C4-2B (cell line): ENCODE results near the gene DDX28.
"Not testable (repeated sequence)": the region's sequence is repeated elsewhere in the genome, so short reads cannot be mapped to it uniquely, and the experiment has no call there.

ENCODE experiments used
- H3K27ac ChIP-seq: fragments of 450-650 bp; 2 replicates; pipeline ENCODE4 v1.5.1; 2017
- CTCF ChIP-seq: fragments of 450-650 bp; conservative IDR thresholded peaks from 2 replicates; pipeline ENCODE4 v1.5.1; 2017; ENCODE audit warnings: mild to moderate bottlenecking
- ZFX ChIP-seq: fragments of 450-650 bp; IDR thresholded peaks from 2 replicates; pipeline ENCODE4 v1.6.1; 2017

Gene DDX28

GRCh38 chr16:68013440-68013839, 9.6 kb downstream of the DDX28 start:
- no peak overlapping the region for H3K27ac ChIP-seq
- no peak for TF ChIP-seq ZFX
- no peak for TF ChIP-seq CTCF

- H3K27ac ChIP-seq = not testable (repeated sequence)
Measured at GRCh38 chr16:68009872-68010271, 13.2 kb downstream of the DDX28 start.

- no peak for TF ChIP-seq CTCF
- TF ChIP-seq ZFX = no peak
- no peak overlapping the region for H3K27ac ChIP-seq
Measured at GRCh38 chr16:68009157-68009735, 13.8 kb downstream of the DDX28 start.

GRCh38 chr16:68005786-68006286, 17.2 kb downstream of the DDX28 start:
- TF ChIP-seq ZFX (no peak), CTCF (no peak)

GRCh38 chr16:68005211-68005610, 17.8 kb downstream of the DDX28 start:
- TF ChIP-seq CTCF = no peak
- TF ChIP-seq ZFX = no peak
- H3K27ac ChIP-seq = no peak overlapping the region

More at GRCh38 chr16:68005786-68006286, 17.2 kb downstream of the DDX28 start:
- H3K27ac ChIP-seq = no peak overlapping the region

DNA sequence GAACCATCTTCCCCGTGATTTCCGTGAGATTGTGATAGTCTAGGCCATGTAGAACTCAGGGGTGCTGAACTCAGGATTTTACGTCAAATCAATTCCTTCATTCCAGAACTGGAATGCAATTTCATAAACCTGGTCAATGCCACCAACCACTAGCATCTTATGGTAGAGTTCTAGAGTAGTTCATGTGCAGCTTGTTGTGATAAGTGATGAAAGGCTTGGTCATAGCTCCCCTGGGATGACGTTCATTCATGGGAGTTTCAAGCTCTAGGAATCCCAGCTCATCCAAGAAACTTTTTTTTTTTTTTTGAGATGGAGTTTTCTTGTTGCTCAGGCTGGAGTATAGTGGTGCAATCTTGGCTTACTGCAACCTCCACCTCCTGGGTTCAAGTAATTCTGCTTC, 20.0 kb downstream of the DDX28 start:
- TF ChIP-seq ZFX (no peak), CTCF (no peak)
- H3K27ac ChIP-seq = no peak overlapping the region

DNA sequence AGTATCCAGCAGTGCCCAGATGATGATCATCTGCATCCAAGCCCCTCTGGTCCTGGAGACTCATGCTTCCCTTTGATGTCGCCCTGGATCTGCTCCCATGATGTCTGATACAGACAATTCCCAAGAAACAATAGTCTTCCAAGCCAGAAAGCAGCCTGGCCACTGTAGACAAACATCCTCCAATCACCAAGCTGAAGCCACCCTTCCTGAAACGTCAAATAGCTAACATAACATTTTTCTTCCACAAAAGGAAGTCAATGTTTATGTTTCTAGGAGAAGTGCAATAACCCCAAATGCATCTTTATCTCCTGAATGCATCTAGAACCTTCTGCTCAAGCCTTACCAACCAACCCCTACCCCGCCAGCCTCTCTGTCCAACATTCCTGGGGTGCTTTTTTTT, 22.6 kb downstream of the DDX28 start:
- TF ChIP-seq CTCF = no peak
- no peak overlapping the region for H3K27ac ChIP-seq

GRCh38 chr16:67999985-68000384, 23.0 kb downstream of the DDX28 start:
- TF ChIP-seq ZFX (no peak), CTCF (no peak)
- no peak overlapping the region for H3K27ac ChIP-seq

GRCh38 chr16:67998779-67999688, 24.0 kb downstream of the DDX28 start, which contains the start of gene DPEP2:
Gene DPEP2, minus strand, starts transcription at chr16:67999484. Its CDS starts 6,272 bp downstream, at chr16:67993212.
- not testable (repeated sequence) for H3K27ac ChIP-seq

DNA sequence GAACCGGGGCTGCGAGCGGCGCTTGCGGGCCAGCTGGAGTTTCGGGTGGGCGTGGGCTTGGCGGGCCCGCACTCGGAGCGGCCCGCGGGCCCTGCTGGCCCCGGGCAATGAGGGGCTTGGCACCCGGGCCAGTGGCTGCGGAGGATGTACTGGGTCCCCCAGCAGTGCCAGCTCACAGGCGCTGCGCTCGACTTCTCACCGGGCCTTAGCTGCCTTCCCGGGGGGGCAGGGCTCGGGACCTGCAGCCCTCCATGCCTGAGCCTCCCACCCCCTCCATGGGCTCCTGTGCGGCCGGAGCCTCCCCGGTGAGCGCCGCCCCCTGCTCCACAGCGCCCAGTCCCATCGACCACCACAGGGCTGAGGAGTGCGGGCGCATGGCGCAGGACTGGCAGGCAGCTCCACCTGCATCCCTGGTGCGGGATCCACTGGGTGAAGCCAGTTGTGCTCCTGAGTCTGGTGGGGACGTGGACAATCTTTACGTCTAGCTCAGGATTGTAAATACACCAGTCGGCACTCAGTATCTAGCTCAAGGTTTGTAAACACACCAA, 24.7 kb downstream of the DDX28 start:
- H3K27ac ChIP-seq = not testable (repeated sequence)
